ENCODE results near the gene ZFHX3. TPM values are rescaled to one million over a fixed set of nuclear protein-coding genes. Genes with fewer than 3 reads are reported as not detected.

ZFHX3 gene
- total and polyA plus RNA-seq, 9 of the 15 experiments (the other 6 are each of a cell fraction or from before 2014, with no cell fraction given): 0.01 to 0.23 (median 0.06) TPM; not detected in 4

DNA sequence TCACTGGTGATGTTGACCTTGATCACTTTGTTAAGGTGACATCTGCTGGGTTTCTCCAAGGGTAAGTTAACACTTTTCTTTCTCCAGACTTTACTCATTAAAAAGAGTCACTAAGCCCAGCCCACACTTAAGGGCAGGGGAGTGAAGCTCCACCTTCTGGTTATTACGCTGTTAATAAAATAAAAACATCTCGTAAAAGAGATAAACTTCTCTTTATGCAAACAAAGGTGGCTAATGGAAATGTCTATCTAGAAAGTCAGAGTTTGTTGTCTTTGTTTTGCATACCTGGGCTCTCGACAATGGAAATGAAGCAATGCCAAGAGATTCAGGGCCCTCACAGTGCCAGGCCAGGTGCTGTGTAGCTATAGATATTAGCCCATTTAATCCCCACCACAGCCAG lies 134.4 kb downstream of the ZFHX3 start:
- H2AFZ ChIP-seq (ENCODE audit: low read depth, low read length): no peak overlapping the region
- no peaks in the 10 kb centered on the region for H3K9me3 ChIP-seq (replicated peaks; ENCODE audit: control insufficient read depth, insufficient read depth, low read depth, low read length)
- FAIRE-seq (no peak), ATAC-seq (no peak), DNase-seq (ENCODE audit: extremely low read depth in 1 of 4, low spot score in 3 of 4) (no peak)
- H3K4me1 ChIP-seq (replicated peaks in 1 of 2; ENCODE audit: control insufficient read depth in 2 of 2, insufficient read depth in 2 of 2, low read length in 2 of 2): no peaks in the 10 kb centered on the region
- CTCF ChIA-PET (ENCODE audit: low intra/inter-chr PET ratio): no interaction called here
- no peaks in the 10 kb centered on the region for H3K36me3 ChIP-seq (ENCODE audit: control insufficient read depth, insufficient read depth, low read length)
- in situ Hi-C loops (cut with MboI): no loop called here
- peaks cover 11 to 47% of the 10 kb centered on the region in 2 experiments for H3K27me3 ChIP-seq (ENCODE audit: control insufficient read depth in 2 of 2, insufficient read depth in 2 of 2, low read length in 2 of 2)
- H3K4me3 ChIP-seq: no peak overlapping the region
- no peaks in the 10 kb centered on the region for H3K79me2 ChIP-seq (ENCODE audit: control insufficient read depth, insufficient read depth, low read length)
- WGBS (ENCODE audit: insufficient coverage, low coverage, missing lambda C conversion rate): 0% methylated on average over 3 of the region's 3 CpGs
- no peak overlapping the region for H3K4me2 ChIP-seq (ENCODE audit: insufficient read depth, low read length)
- POLR2A ChIA-PET: no interaction called here
- BruUV-seq (replicated peaks): no TSS peak
- H3K9me1 ChIP-seq (ENCODE audit: control insufficient read depth, insufficient read depth, low read length): no peaks in the 10 kb centered on the region
- intact Hi-C loops (cut with micrococcal nuclease): no loop called here
- no peak overlapping the region for H3K9ac ChIP-seq (ENCODE audit: insufficient read depth in 1 of 2, low read depth in 2 of 2, low read length in 2 of 2)
- no peaks in the 10 kb centered on the region; the same call in 1 of the 2 replicates for H4K20me1 ChIP-seq (replicated peaks; ENCODE audit: control insufficient read depth, insufficient read depth, low read length)
- no peak overlapping the region for H3K27ac ChIP-seq (ENCODE audit: extremely low read depth, low read depth, low read length)
- TF ChIP-seq KDM1A (IDR thresholded peaks at IDR 0.05) (no peak), EWSR1 (IDR thresholded peaks at IDR 0.05; ENCODE audit: borderline replicate concordance, low read depth, partially characterized antibody) (no peak), ARNT (IDR thresholded peaks at IDR 0.05) (no peak), ZNF609 (CRISPR knock-in tag; IDR thresholded peaks at IDR 0.05; ENCODE audit: borderline replicate concordance) (no peak), KDM5B (IDR thresholded peaks at IDR 0.05; ENCODE audit: insufficient replicate concordance, low read depth, low read length) (no peak), NFATC3 (IDR thresholded peaks at IDR 0.05) (no peak), HDAC2 (IDR thresholded peaks at IDR 0.05) (no peak), ZZZ3 (IDR thresholded peaks at IDR 0.05) (no peak), RFX5 (IDR thresholded peaks at IDR 0.05; ENCODE audit: low read depth, low read length) (no peak), RCOR1 (IDR thresholded peaks at IDR 0.05; ENCODE audit: borderline replicate concordance in 1 of 2, low read depth in 2 of 2, low read length in 2 of 2) (no peak), ZNF408 (CRISPR knock-in tag; IDR thresholded peaks at IDR 0.05; ENCODE audit: low read depth) (no peak)
- TF ChIP-seq, protein P1, sequence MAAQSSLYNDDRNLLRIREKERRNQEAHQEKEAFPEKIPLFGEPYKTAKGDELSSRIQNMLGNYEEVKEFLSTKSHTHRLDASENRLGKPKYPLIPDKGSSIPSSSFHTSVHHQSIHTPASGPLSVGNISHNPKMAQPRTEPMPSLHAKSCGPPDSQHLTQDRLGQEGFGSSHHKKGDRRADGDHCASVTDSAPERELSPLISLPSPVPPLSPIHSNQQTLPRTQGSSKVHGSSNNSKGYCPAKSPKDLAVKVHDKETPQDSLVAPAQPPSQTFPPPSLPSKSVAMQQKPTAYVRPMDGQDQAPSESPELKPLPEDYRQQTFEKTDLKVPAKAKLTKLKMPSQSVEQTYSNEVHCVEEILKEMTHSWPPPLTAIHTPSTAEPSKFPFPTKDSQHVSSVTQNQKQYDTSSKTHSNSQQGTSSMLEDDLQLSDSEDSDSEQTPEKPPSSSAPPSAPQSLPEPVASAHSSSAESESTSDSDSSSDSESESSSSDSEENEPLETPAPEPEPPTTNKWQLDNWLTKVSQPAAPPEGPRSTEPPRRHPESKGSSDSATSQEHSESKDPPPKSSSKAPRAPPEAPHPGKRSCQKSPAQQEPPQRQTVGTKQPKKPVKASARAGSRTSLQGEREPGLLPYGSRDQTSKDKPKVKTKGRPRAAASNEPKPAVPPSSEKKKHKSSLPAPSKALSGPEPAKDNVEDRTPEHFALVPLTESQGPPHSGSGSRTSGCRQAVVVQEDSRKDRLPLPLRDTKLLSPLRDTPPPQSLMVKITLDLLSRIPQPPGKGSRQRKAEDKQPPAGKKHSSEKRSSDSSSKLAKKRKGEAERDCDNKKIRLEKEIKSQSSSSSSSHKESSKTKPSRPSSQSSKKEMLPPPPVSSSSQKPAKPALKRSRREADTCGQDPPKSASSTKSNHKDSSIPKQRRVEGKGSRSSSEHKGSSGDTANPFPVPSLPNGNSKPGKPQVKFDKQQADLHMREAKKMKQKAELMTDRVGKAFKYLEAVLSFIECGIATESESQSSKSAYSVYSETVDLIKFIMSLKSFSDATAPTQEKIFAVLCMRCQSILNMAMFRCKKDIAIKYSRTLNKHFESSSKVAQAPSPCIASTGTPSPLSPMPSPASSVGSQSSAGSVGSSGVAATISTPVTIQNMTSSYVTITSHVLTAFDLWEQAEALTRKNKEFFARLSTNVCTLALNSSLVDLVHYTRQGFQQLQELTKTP (IDR thresholded peaks at IDR 0.05; ENCODE audit: low read depth in 1 of 2, partially characterized antibody in 2 of 2): no peak
- TF ChIP-seq, protein P2, sequence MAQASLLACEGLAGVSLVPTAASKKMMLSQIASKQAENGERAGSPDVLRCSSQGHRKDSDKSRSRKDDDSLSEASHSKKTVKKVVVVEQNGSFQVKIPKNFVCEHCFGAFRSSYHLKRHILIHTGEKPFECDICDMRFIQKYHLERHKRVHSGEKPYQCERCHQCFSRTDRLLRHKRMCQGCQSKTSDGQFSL (CRISPR knock-in tag; IDR thresholded peaks at IDR 0.05): no peak
- TF ChIP-seq, protein P2 (tag; IDR thresholded peaks at IDR 0.05): no peak

Measured in K562 (cell line).